Adrenal gland (tissue), 12 donors: Measurements from ENCODE around the gene AHDC1. TPM values are rescaled to one million over a fixed set of nuclear protein-coding genes. Genes with fewer than 3 reads are reported as not detected.

Experiments used
- DNase-seq, 7 donors: peaks; one replicate each; pipeline ENCODE4 v3.0.0-alpha.2; 2019 to 2020
- H3K27ac ChIP-seq, 5 donors: fragments of 200-600 bp; sonication (generic) in 4 of 5; 1 replicate in 3 of 5; 2 replicates in 2 of 5; pipeline versions ENCODE4 v1.5.1 to v1.8.0; 2016 to 2020; ENCODE audit warnings: mild to moderate bottlenecking in 1 of 5
- H3K27me3 ChIP-seq: fragments of 200-600 bp; 2 replicates; pipeline ENCODE4 v1.8.0; 2021
- H3K36me3 ChIP-seq, 2 donors: fragments of 200-600 bp; replicated peaks in 1 of 2; 1 replicate in 1 of 2; 2 replicates in 1 of 2; pipeline versions ENCODE4 v1.5.1 to v1.8.0; 2018 to 2022
- H3K4me1 ChIP-seq, 2 donors: fragments of 200-600 bp; replicated peaks in 1 of 2; 1 replicate in 1 of 2; 2 replicates in 1 of 2; pipeline versions ENCODE4 v1.5.1 to v1.8.0; 2018 to 2021
- H3K4me3 ChIP-seq, 4 donors: fragments of 200-600 bp; sonication (generic) in 3 of 4; one replicate each; pipeline ENCODE4 v1.5.1; 2016 to 2018
- H3K9me3 ChIP-seq, 3 donors: fragments of 200-600 bp; sonication (generic) in 1 of 3; replicated peaks in 1 of 3; 1 replicate in 2 of 3; 2 replicates in 1 of 3; pipeline versions ENCODE4 v1.5.1 to v1.8.0; 2016 to 2021
- CTCF ChIP-seq, 6 experiments: fragments of 450-650 bp in 4 of 6; fragments of 200-600 bp in 2 of 6; sonication (generic) in 1 of 6; IDR thresholded peaks; 1 replicate in 5 of 6; 2 replicates in 1 of 6; pipeline versions ENCODE4 v1.5.1 to v1.8.0; 2016 to 2021; ENCODE audit warnings: antibody characterized with exemption in 6 of 6, mild to moderate bottlenecking in 2 of 6, moderate library complexity in 1 of 6
- POLR2A ChIP-seq, 2 donors: fragments of 450-650 bp; IDR thresholded peaks; one replicate each; pipeline ENCODE4 v1.6.1; 2017; ENCODE audit warnings: antibody characterized with exemption in 2 of 2, mild to moderate bottlenecking in 2 of 2, moderate library complexity in 1 of 2
- WGBS, 4 donors: extraction: QIAGEN DNeasy Blood & Tissue Kit in 2 of 4; methylation state at CpG; one replicate each; pipeline versions ENCODE4 v1.1.5 to v1.1.7; 2013 to 2017; 5-methylcytosine and 5-hydroxymethylcytosine counted together
- intact Hi-C, 2 donors: fragments of 100-400 bp; cut with DNase I; formaldehyde crosslinking; loops; one replicate each; pipeline versions ENCODE4 v1.14.1 to v1.15.0; 2022 to 2023
- polyA plus RNA-seq, 3 donors: library from polyadenylated mRNA; stranded (reverse); fragments of 200-250 nt in 2 of 3; fragments of 350-450 nt in 1 of 3; fragmentation: Illumina TruSeq in 1 of 3; extraction: RNeasy Lipid Tissue Mini Kit (QIAGEN cat#74804) in 1 of 3; gene quantifications; one replicate each; pipeline ENCODE4 v1.2.3, GENCODE V29; 2013 to 2014
- total RNA-seq, 9 donors: library from RNA; depleted of rRNA in 4 of 9; stranded (reverse); fragments of >200 nt in 4 of 9; fragments of 120-200 nt in 1 of 9; fragmentation: NEBNext Ultra II Directional in 1 of 9; extraction: Animal tissue kit (Norgen Biotek cat#: 25700) in 1 of 9; gene quantifications; one replicate each; pipeline versions ENCODE4 v1.1.0 to v1.2.4, GENCODE V29; 2013 to 2023
- donor health status: healthy with polysubstance abuse.
- donor health status: Bipolar disorder and iron deficiency.
- donor health status: DM: yes; HTN: yes; CAD: no.
- donor health status: DM: no; HTN: no; CAD: no.
- donor health status: DM: no; HTN: no; CAD: no.
- donor health status: DM: yes; HTN: yes; CAD: no.

Gene AHDC1
- total and polyA plus RNA-seq, 12 donors = 10.4 to 111 (median 61.3) TPM

GRCh38 chr1:27575840-27576331 is 28.1 kb downstream of the AHDC1 start:
- H3K36me3 ChIP-seq = no peaks in the 10 kb centered on the region
- intact Hi-C loops = no loop called here
- H3K27me3 ChIP-seq = no peaks in the 10 kb centered on the region
- H3K27ac ChIP-seq = peak overlapping the region in 4 of 5 donors; percentile 77 to 96 (median 92)
- TF ChIP-seq CTCF (IDR thresholded peaks at IDR 0.05) (no peak), POLR2A (IDR thresholded peaks at IDR 0.05) (no peak)
- peak overlapping the region in 2 of 4 donors; percentile 25 to 46 for H3K4me3 ChIP-seq
- no peaks in the 10 kb centered on the region for H3K9me3 ChIP-seq
- H3K4me1 ChIP-seq = peaks cover 64 to 94% of the 10 kb centered on the region in 2 donors
- WGBS, 4 donors = 4 to 31% (median 16%) methylated on average over 3 to 43 of the region's 44 CpGs
- peak; percentile 77 to 89 (median 82) for DNase-seq

- H3K9me3 ChIP-seq = no peaks in the 10 kb centered on the region
- no peaks in the 10 kb centered on the region for H3K27me3 ChIP-seq
- DNase-seq = peak; percentile 76 to 86 (median 81)
- H3K4me3 ChIP-seq = peak overlapping the region in 2 of 4 donors; percentile 25 to 46
- WGBS, 4 donors = 7 to 30% (median 15%) methylated on average over 3 to 83 of the region's 83 CpGs
- peak in 1 of 6 experiments; percentile 7 for TF ChIP-seq CTCF (IDR thresholded peaks at IDR 0.05)
- TF ChIP-seq POLR2A (IDR thresholded peaks at IDR 0.05) = peak in 1 of 2 donors; percentile 22
- no peaks in the 10 kb centered on the region for H3K36me3 ChIP-seq
- intact Hi-C loops = no loop called here
- peaks cover 67 to 94% of the 10 kb centered on the region in 2 donors for H3K4me1 ChIP-seq
- peak overlapping the region; percentile 27 to 96 (median 90) for H3K27ac ChIP-seq
These were observed 28.8 kb downstream of the AHDC1 start for GRCh38 chr1:27574871-27575831.

GRCh38 chr1:27574001-27574781 is 29.8 kb downstream of the AHDC1 start:
- H3K36me3 ChIP-seq = no peaks in the 10 kb centered on the region
- DNase-seq = peak in 3 of 7 donors; percentile 56 to 59 (median 57)
- peak overlapping the region in 1 of 4 donors; percentile 46 for H3K4me3 ChIP-seq
- no peaks in the 10 kb centered on the region for H3K9me3 ChIP-seq
- peaks cover 67 to 96% of the 10 kb centered on the region in 2 donors for H3K4me1 ChIP-seq
- 29 to 53% (median 45%) methylated on average over 8 of the region's 8 CpGs for WGBS, 4 donors
- no peaks in the 10 kb centered on the region for H3K27me3 ChIP-seq
- no peak for TF ChIP-seq CTCF (IDR thresholded peaks at IDR 0.05)
- no peak for TF ChIP-seq POLR2A (IDR thresholded peaks at IDR 0.05)
- peak overlapping the region; percentile 7 to 96 (median 90) for H3K27ac ChIP-seq
- intact Hi-C loops = no loop called here
